GM21825 (cell line): Measurements from ENCODE around the gene RC3H1.
"Not testable (repeated sequence)": the region's sequence is repeated elsewhere in the genome, so short reads cannot be mapped to it uniquely, and the experiment has no call there.

Source experiments
- ATAC-seq: cut with Tn5 transposase; IDR thresholded peaks from one replicate; pipeline ENCODE4 v1.9.1; 2021; ENCODE audit warnings: mild to moderate bottlenecking, moderate library complexity; ENCODE audit not compliant: unreplicated experiment

RC3H1 gene

GRCh38 chr1:174023440-174023839, 1.3 kb upstream of the RC3H1 start:
- ATAC-seq = no peak

- no peak for ATAC-seq
These were observed 770 bp upstream of the RC3H1 start for GRCh38 chr1:174022976-174023277.

GRCh38 chr1:174021591-174022079, 522 bp downstream of the RC3H1 start:
- ATAC-seq = peak; percentile 20

- ATAC-seq = no peak
These were observed 3.6 kb downstream of the RC3H1 start for GRCh38 chr1:174018565-174018964.

GRCh38 chr1:174017231-174017970, 4.8 kb downstream of the RC3H1 start:
- ATAC-seq = no peak

- no peak for ATAC-seq
These were observed 8.2 kb downstream of the RC3H1 start for GRCh38 chr1:174013864-174014418.

GRCh38 chr1:174008979-174009378, 13.2 kb downstream of the RC3H1 start:
- ATAC-seq = no peak

GRCh38 chr1:174008269-174008668, 13.9 kb downstream of the RC3H1 start:
- ATAC-seq = no peak

GRCh38 chr1:174007851-174008250, 14.3 kb downstream of the RC3H1 start:
- ATAC-seq = no peak

- ATAC-seq = peak; percentile 95
These were observed 17.1 kb downstream of the RC3H1 start for GRCh38 chr1:174005032-174005431.

GRCh38 chr1:174003867-174004266, 18.3 kb downstream of the RC3H1 start:
- ATAC-seq = no peak

GRCh38 chr1:174001573-174001972, 20.6 kb downstream of the RC3H1 start:
- no peak for ATAC-seq

GRCh38 chr1:174000371-174000770, 21.8 kb downstream of the RC3H1 start:
- ATAC-seq = no peak

- ATAC-seq = no peak
These were observed 24.4 kb downstream of the RC3H1 start for GRCh38 chr1:173997791-173998190.

- no peak for ATAC-seq
These were observed 25.2 kb downstream of the RC3H1 start for GRCh38 chr1:173996995-173997394.

GRCh38 chr1:173995475-173995874, 26.7 kb downstream of the RC3H1 start:
- no peak for ATAC-seq

GRCh38 chr1:173993948-173994347, 28.2 kb downstream of the RC3H1 start:
- ATAC-seq = not testable (repeated sequence)

GRCh38 chr1:173988068-173988467, 34.1 kb downstream of the RC3H1 start:
- ATAC-seq = no peak

GRCh38 chr1:173986951-173987350, 35.2 kb downstream of the RC3H1 start:
- ATAC-seq = no peak

- no peak for ATAC-seq
These were observed 51.9 kb downstream of the RC3H1 start for GRCh38 chr1:173970252-173970651.

- ATAC-seq = not testable (repeated sequence)
These were observed 56.3 kb downstream of the RC3H1 start for GRCh38 chr1:173965896-173966295.

- ATAC-seq = no peak
These were observed 58.7 kb downstream of the RC3H1 start for GRCh38 chr1:173963477-173963876.

GRCh38 chr1:173960625-173961024, 61.5 kb downstream of the RC3H1 start:
- no peak for ATAC-seq
